Trophoblast cell (in vitro differentiated cells and primary cell): ENCODE results near the gene TGIF1.

ENCODE experiments used
- DNase-seq, 2 donors: peaks; one replicate each; pipeline ENCODE4 v3.0.0-alpha.2; 2016
- H2AFZ ChIP-seq: 2 replicates; pipeline ENCODE4 v1.6.1; 2013; ENCODE audit warnings: low read length, moderate library complexity, mild to moderate bottlenecking; ENCODE audit not compliant: insufficient read depth, poor library complexity
- H2AK5ac ChIP-seq: 2 replicates; pipeline ENCODE4 v1.6.1; 2013; ENCODE audit warnings: mild to moderate bottlenecking, low read length
- H2BK120ac ChIP-seq: 2 replicates; pipeline ENCODE4 v1.6.1; 2013; ENCODE audit warnings: low read length, mild to moderate bottlenecking, moderate library complexity; ENCODE audit not compliant: insufficient read depth, poor library complexity
- H2BK12ac ChIP-seq: 2 replicates; pipeline ENCODE4 v1.6.1; 2013; ENCODE audit warnings: mild to moderate bottlenecking, low read length, moderate library complexity
- H2BK5ac ChIP-seq: 2 replicates; pipeline ENCODE4 v1.6.1; 2013; ENCODE audit warnings: low read length, low read depth, moderate library complexity, mild to moderate bottlenecking; ENCODE audit not compliant: poor library complexity
- H3K14ac ChIP-seq: 2 replicates; pipeline ENCODE4 v1.6.1; 2013; ENCODE audit warnings: mild to moderate bottlenecking, low read length
- H3K18ac ChIP-seq: 2 replicates; pipeline ENCODE4 v1.6.1; 2013; ENCODE audit warnings: mild to moderate bottlenecking, low read length
- H3K23ac ChIP-seq: 2 replicates; pipeline ENCODE4 v1.6.1; 2013; ENCODE audit warnings: low read length
- H3K27ac ChIP-seq: 2 replicates; pipeline ENCODE4 v1.5.1; 2013; ENCODE audit warnings: low read depth, mild to moderate bottlenecking, inconsistent platforms, low read length, moderate library complexity
- H3K27me3 ChIP-seq: 2 replicates; pipeline ENCODE4 v1.6.1; 2013; ENCODE audit warnings: inconsistent platforms, mild to moderate bottlenecking, low read length, moderate library complexity; ENCODE audit not compliant: insufficient read depth
- H3K36me3 ChIP-seq, 2 experiments: 1 replicate in 1 of 2; 2 replicates in 1 of 2; pipeline ENCODE4 v1.6.1; 2013; ENCODE audit warnings: low read length in 2 of 2, mild to moderate bottlenecking in 2 of 2, moderate library complexity in 1 of 2; ENCODE audit not compliant: insufficient read depth in 2 of 2, control insufficient read depth in 1 of 2
- H3K4ac ChIP-seq: 2 replicates; pipeline ENCODE4 v1.6.1; 2013; ENCODE audit warnings: low read depth, mild to moderate bottlenecking, low read length, moderate library complexity
- H3K4me1 ChIP-seq, 2 experiments: 1 replicate in 1 of 2; 2 replicates in 1 of 2; pipeline ENCODE4 v1.6.1; 2013; ENCODE audit warnings: low read length in 2 of 2, mild to moderate bottlenecking in 2 of 2, moderate library complexity in 1 of 2; ENCODE audit not compliant: insufficient read depth in 2 of 2, control insufficient read depth in 1 of 2
- H3K4me2 ChIP-seq: 2 replicates; pipeline ENCODE4 v1.6.1; 2013; ENCODE audit warnings: inconsistent platforms, mild to moderate bottlenecking, low read length, moderate library complexity
- H3K4me3 ChIP-seq: 2 replicates; pipeline ENCODE4 v1.5.1; 2013; ENCODE audit warnings: mild to moderate bottlenecking, low read depth, low read length, inconsistent platforms
- H3K79me1 ChIP-seq: one replicate; pipeline ENCODE4 v1.6.1; 2013; ENCODE audit warnings: low read length
- H3K79me2 ChIP-seq: 2 replicates; pipeline ENCODE4 v1.6.1; 2013; ENCODE audit warnings: low read length, mild to moderate bottlenecking; ENCODE audit not compliant: control insufficient read depth, insufficient read depth, poor library complexity
- H3K9ac ChIP-seq: 2 replicates; pipeline ENCODE4 v1.6.1; 2013; ENCODE audit warnings: mild to moderate bottlenecking, low read length
- H3K9me3 ChIP-seq: 2 replicates; pipeline ENCODE4 v1.6.1; 2013; ENCODE audit warnings: low read depth, mild to moderate bottlenecking, control low read depth, inconsistent platforms, low read length; ENCODE audit not compliant: insufficient read depth
- H4K12ac ChIP-seq: 2 replicates; pipeline ENCODE4 v1.6.1; 2013; ENCODE audit warnings: low read depth, mild to moderate bottlenecking, low read length, moderate library complexity
- H4K8ac ChIP-seq: 2 replicates; pipeline ENCODE4 v1.6.1; 2013; ENCODE audit warnings: low read depth, mild to moderate bottlenecking, low read length, moderate library complexity
- H4K91ac ChIP-seq: one replicate; pipeline ENCODE4 v1.6.1; 2013; ENCODE audit warnings: low read depth, mild to moderate bottlenecking, low read length, moderate library complexity
- WGBS: extraction: QIAGEN DNeasy Blood & Tissue Kit; methylation state at CpG from one replicate; pipeline ENCODE4 v1.1.7; 2013; ENCODE audit warnings: missing lambda C conversion rate; ENCODE audit not compliant: insufficient read length, insufficient coverage; ENCODE audit errors: extremely low coverage; 5-methylcytosine and 5-hydroxymethylcytosine counted together

TGIF1 gene

GRCh38 chr18:3495691-3496430 lies 45.9 kb downstream of the TGIF1 start:
- Histone ChIP-seq H3K23ac (no peak overlapping the region), H2AFZ (no peak overlapping the region), H3K14ac (no peak overlapping the region), H3K9me3 (no peaks in the 10 kb centered on the region), H4K12ac (no peak overlapping the region), H3K4me3 (no peak overlapping the region), H3K4me1 (peaks cover 0 to 2% of the 10 kb centered on the region in 2 experiments), H3K4me2 (no peak overlapping the region), H2BK5ac (no peak overlapping the region), H4K8ac (no peak overlapping the region), H4K91ac (no peak overlapping the region), H2BK12ac (no peak overlapping the region), H3K36me3 (no peaks in the 10 kb centered on the region), H3K4ac (no peak overlapping the region), H2AK5ac (no peak overlapping the region), H3K27me3 (peaks cover 16% of the 10 kb centered on the region), H3K9ac (no peak overlapping the region), H3K79me1 (no peaks in the 10 kb centered on the region), H3K79me2 (no peaks in the 10 kb centered on the region), H2BK120ac (no peak overlapping the region), H3K18ac (no peak overlapping the region), H3K27ac (no peak overlapping the region)
- DNase-seq, result no peak
- no CpG with 5 or more reads among the region's 7 CpGs for WGBS

- Histone ChIP-seq H3K4me2 (peak overlapping the region; percentile 79), H4K12ac (no peak overlapping the region), H4K8ac (peak overlapping the region; percentile 29), H2BK5ac (no peak overlapping the region), H3K79me1 (no peaks in the 10 kb centered on the region), H3K4ac (no peak overlapping the region), H3K9me3 (no peaks in the 10 kb centered on the region), H3K18ac (no peak overlapping the region), H3K27me3 (peaks cover 16% of the 10 kb centered on the region), H2AK5ac (no peak overlapping the region), H3K14ac (peak overlapping the region; percentile 65), H4K91ac (peak overlapping the region; percentile 18), H3K4me1 (peaks cover 0 to 2% of the 10 kb centered on the region in 2 experiments), H3K9ac (no peak overlapping the region), H3K4me3 (peak overlapping the region; percentile 43), H2BK12ac (no peak overlapping the region), H3K23ac (no peak overlapping the region), H3K36me3 (no peaks in the 10 kb centered on the region), H3K79me2 (no peaks in the 10 kb centered on the region), H2AFZ (peak overlapping the region; percentile 71), H2BK120ac (peak overlapping the region; percentile 49), H3K27ac (no peak overlapping the region)
- no CpG with 5 or more reads among the region's 58 CpGs for WGBS
- peak in 1 of 2 donors; percentile 30 for DNase-seq
Measured at GRCh38 chr18:3498698-3499471, 48.9 kb downstream of the TGIF1 start.

GRCh38 chr18:3499501-3499900 lies 49.5 kb downstream of the TGIF1 start:
- Histone ChIP-seq H3K4me2 (peak overlapping the region; percentile 79), H3K79me1 (no peaks in the 10 kb centered on the region), H3K23ac (no peak overlapping the region), H2BK5ac (no peak overlapping the region), H3K79me2 (no peaks in the 10 kb centered on the region), H3K27ac (no peak overlapping the region), H4K8ac (no peak overlapping the region), H2BK120ac (no peak overlapping the region), H2AFZ (no peak overlapping the region), H3K4me3 (no peak overlapping the region), H3K4me1 (peaks cover 0 to 2% of the 10 kb centered on the region in 2 experiments), H4K12ac (no peak overlapping the region), H3K4ac (no peak overlapping the region), H3K36me3 (no peaks in the 10 kb centered on the region), H3K9ac (no peak overlapping the region), H2AK5ac (no peak overlapping the region), H3K27me3 (peaks cover 16% of the 10 kb centered on the region), H3K9me3 (no peaks in the 10 kb centered on the region), H3K14ac (no peak overlapping the region), H2BK12ac (no peak overlapping the region), H4K91ac (no peak overlapping the region), H3K18ac (no peak overlapping the region)
- no peak for DNase-seq
- WGBS, result no CpG with 5 or more reads among the region's 10 CpGs

- Histone ChIP-seq H3K27me3 (peaks cover 16% of the 10 kb centered on the region), H3K27ac (no peak overlapping the region), H4K91ac (no peak overlapping the region), H4K8ac (no peak overlapping the region), H3K4me2 (no peak overlapping the region), H4K12ac (no peak overlapping the region), H2BK12ac (no peak overlapping the region), H3K14ac (no peak overlapping the region), H3K9ac (no peak overlapping the region), H2BK120ac (no peak overlapping the region), H3K4me3 (no peak overlapping the region), H3K79me2 (no peaks in the 10 kb centered on the region), H2BK5ac (no peak overlapping the region), H3K36me3 (no peaks in the 10 kb centered on the region), H3K9me3 (no peaks in the 10 kb centered on the region), H3K4ac (no peak overlapping the region), H3K23ac (no peak overlapping the region), H3K18ac (no peak overlapping the region), H2AFZ (no peak overlapping the region), H3K4me1 (peaks cover 0 to 2% of the 10 kb centered on the region in 2 experiments), H3K79me1 (no peaks in the 10 kb centered on the region), H2AK5ac (no peak overlapping the region)
- DNase-seq, result peak; percentile 12 to 77
- no CpG with 5 or more reads among the region's 5 CpGs for WGBS
Measured at GRCh38 chr18:3500016-3500415, 50.0 kb downstream of the TGIF1 start.
